ENCODE data around the gene GADL1. TPM values are rescaled to one million over a fixed set of nuclear protein-coding genes. Genes with fewer than 3 reads are reported as not detected.

GADL1 gene
- total and polyA plus RNA-seq, 4 donors = 0.01 to 2.4 (median 0.05) TPM

- 77 to 85% methylated on average over 3 of the region's 3 CpGs for WGBS, 2 donors
- Histone ChIP-seq H3K4me1 (ENCODE audit: control insufficient read depth in 5 of 5, insufficient read depth in 5 of 5, low read length in 5 of 5) (no peaks in the 10 kb centered on the region), H3K4me3 (no peak overlapping the region), H3K36me3 (ENCODE audit: control insufficient read depth in 4 of 4, insufficient read depth in 4 of 4, low read length in 4 of 4) (no peaks in the 10 kb centered on the region), H3K9me3 (ENCODE audit: control insufficient read depth in 4 of 4, insufficient read depth in 3 of 4, low read length in 3 of 4) (no peaks in the 10 kb centered on the region), H3K9ac (ENCODE audit: insufficient read depth in 1 of 2, low read length in 2 of 2) (no peak overlapping the region), H3K27ac (ENCODE audit: low read depth in 1 of 2, low read length in 1 of 2) (no peak overlapping the region), H3K27me3 (ENCODE audit: control insufficient read depth in 3 of 3, insufficient read depth in 3 of 3, low read length in 2 of 3) (no peaks in the 10 kb centered on the region)
- ATAC-seq (ENCODE audit: insufficient read depth, low FRiP score) (no peak), DNase-seq (no peak)
- TF ChIP-seq CTCF (IDR thresholded peaks at IDR 0.05; ENCODE audit: control extremely low read depth, extremely low read depth) = no peak
Measured at GRCh38 chr3:30819067-30819798, 75.2 kb downstream of the GADL1 start.

GRCh38 chr3:30813734-30814133, 80.7 kb downstream of the GADL1 start:
- TF ChIP-seq CTCF (IDR thresholded peaks at IDR 0.05; ENCODE audit: control extremely low read depth, extremely low read depth) = no peak
- Histone ChIP-seq H3K9ac (ENCODE audit: insufficient read depth in 1 of 2, low read length in 2 of 2) (no peak overlapping the region), H3K4me1 (ENCODE audit: control insufficient read depth in 5 of 5, insufficient read depth in 5 of 5, low read length in 5 of 5) (peaks cover 0 to 13% (median 7%) of the 10 kb centered on the region in 5 donors), H3K9me3 (ENCODE audit: control insufficient read depth in 4 of 4, insufficient read depth in 3 of 4, low read length in 3 of 4) (no peaks in the 10 kb centered on the region), H3K27ac (ENCODE audit: low read depth in 1 of 2, low read length in 1 of 2) (no peak overlapping the region), H3K4me3 (no peak overlapping the region), H3K36me3 (ENCODE audit: control insufficient read depth in 4 of 4, insufficient read depth in 4 of 4, low read length in 4 of 4) (no peaks in the 10 kb centered on the region), H3K27me3 (ENCODE audit: control insufficient read depth in 3 of 3, insufficient read depth in 3 of 3, low read length in 2 of 3) (no peaks in the 10 kb centered on the region)
- ATAC-seq (ENCODE audit: insufficient read depth, low FRiP score) (no peak), DNase-seq (no peak)
- WGBS, 2 donors = 77 to 87% methylated on average over 4 of the region's 4 CpGs

GRCh38 chr3:30811151-30811795, 83.2 kb downstream of the GADL1 start:
- TF ChIP-seq CTCF (IDR thresholded peaks at IDR 0.05; ENCODE audit: control extremely low read depth, extremely low read depth) = no peak
- peak in 1 of 3 donors; percentile 74 for DNase-seq
- Histone ChIP-seq H3K4me3 (no peak overlapping the region), H3K4me1 (ENCODE audit: control insufficient read depth in 5 of 5, insufficient read depth in 5 of 5, low read length in 5 of 5) (peaks cover 0 to 13% (median 7%) of the 10 kb centered on the region in 5 donors), H3K9ac (ENCODE audit: insufficient read depth in 1 of 2, low read length in 2 of 2) (peak overlapping the region in 1 of 2 donors; percentile 75), H3K27me3 (ENCODE audit: control insufficient read depth in 3 of 3, insufficient read depth in 3 of 3, low read length in 2 of 3) (no peaks in the 10 kb centered on the region), H3K36me3 (ENCODE audit: control insufficient read depth in 4 of 4, insufficient read depth in 4 of 4, low read length in 4 of 4) (no peaks in the 10 kb centered on the region), H3K9me3 (ENCODE audit: control insufficient read depth in 4 of 4, insufficient read depth in 3 of 4, low read length in 3 of 4) (no peaks in the 10 kb centered on the region), H3K27ac (ENCODE audit: low read depth in 1 of 2, low read length in 1 of 2) (peak overlapping the region in 1 of 2 donors; percentile 21)
- 60 to 82% methylated on average over 4 of the region's 4 CpGs for WGBS, 2 donors
- no peak for ATAC-seq (ENCODE audit: insufficient read depth, low FRiP score)

Measured in lung (tissue), 12 donors.